Immature natural killer cell (primary cell): ENCODE data around the gene RASSF8. TPM values are rescaled to one million over a fixed set of nuclear protein-coding genes. Genes with fewer than 3 reads are reported as not detected.
"Not testable (repeated sequence)": the region's sequence is repeated elsewhere in the genome, so short reads cannot be mapped to it uniquely, and the experiment has no call there.

Experiments used
- DNase-seq, 3 donors: peaks; one replicate each; pipeline ENCODE4 v3.0.0; 2022; ENCODE audit warnings: mixed read lengths in 1 of 3
- H3K27ac Mint-ChIP-seq, 6 donors: one replicate each; pipeline ENCODE4 v1.8.0; 2020; ENCODE audit warnings: mixed read lengths in 6 of 6, mild to moderate bottlenecking in 5 of 6, inconsistent platforms in 4 of 6, moderate library complexity in 3 of 6
- H3K27me3 Mint-ChIP-seq, 3 donors: one replicate each; pipeline ENCODE4 v1.8.0; 2020 to 2021; ENCODE audit warnings: low read depth in 3 of 3, mild to moderate bottlenecking in 3 of 3, mixed read lengths in 3 of 3, moderate library complexity in 3 of 3, inconsistent platforms in 1 of 3
- H3K36me3 Mint-ChIP-seq, 3 donors: one replicate each; pipeline ENCODE4 v1.8.0; 2020; ENCODE audit warnings: mixed read lengths in 3 of 3, inconsistent platforms in 2 of 3, mild to moderate bottlenecking in 2 of 3
- H3K4me1 Mint-ChIP-seq, 2 donors: one replicate each; pipeline ENCODE4 v1.8.0; 2020; ENCODE audit warnings: inconsistent platforms in 2 of 2, mild to moderate bottlenecking in 2 of 2, mixed read lengths in 2 of 2, moderate library complexity in 1 of 2
- H3K4me3 Mint-ChIP-seq, 5 donors: one replicate each; pipeline ENCODE4 v1.8.0; 2020; ENCODE audit warnings: mild to moderate bottlenecking in 5 of 5, mixed read lengths in 5 of 5, inconsistent platforms in 3 of 5, moderate library complexity in 3 of 5
- H3K9me3 Mint-ChIP-seq, 6 donors: one replicate each; pipeline ENCODE4 v1.8.0; 2020; ENCODE audit warnings: mild to moderate bottlenecking in 6 of 6, mixed read lengths in 6 of 6, inconsistent platforms in 4 of 6, moderate library complexity in 3 of 6
- polyA plus RNA-seq, 3 donors: library from polyadenylated mRNA; unstranded; fragments of 300-500 nt; fragmentation: Illumina TruSeq; gene quantifications; one replicate each; pipeline ENCODE4 v1.2.3, GENCODE V29; 2021

RASSF8 gene
- polyA plus RNA-seq, 3 donors from 2014 or later, result 0.30 to 1.3 TPM; not detected in 1

DNA sequence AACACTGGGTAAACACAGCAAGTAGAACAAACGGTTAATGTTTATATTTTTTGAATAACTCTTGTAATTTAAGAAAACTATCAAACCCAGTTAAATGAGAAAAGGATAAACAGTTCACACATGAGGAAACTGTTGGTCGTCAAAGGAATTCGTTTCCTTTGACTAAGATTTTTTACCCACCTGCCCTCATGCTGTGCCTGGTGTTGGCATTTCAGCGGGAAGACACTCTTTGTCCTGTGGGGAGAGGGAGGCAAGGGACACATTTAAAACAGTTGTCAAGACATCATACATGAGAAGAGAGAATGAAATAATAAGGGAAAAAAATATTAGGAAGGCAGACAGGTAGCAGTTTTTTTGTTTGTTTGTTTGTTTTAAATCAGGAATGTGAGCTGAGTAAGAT is 95.9 kb downstream of the RASSF8 start:
- DNase-seq, result no peak

DNA sequence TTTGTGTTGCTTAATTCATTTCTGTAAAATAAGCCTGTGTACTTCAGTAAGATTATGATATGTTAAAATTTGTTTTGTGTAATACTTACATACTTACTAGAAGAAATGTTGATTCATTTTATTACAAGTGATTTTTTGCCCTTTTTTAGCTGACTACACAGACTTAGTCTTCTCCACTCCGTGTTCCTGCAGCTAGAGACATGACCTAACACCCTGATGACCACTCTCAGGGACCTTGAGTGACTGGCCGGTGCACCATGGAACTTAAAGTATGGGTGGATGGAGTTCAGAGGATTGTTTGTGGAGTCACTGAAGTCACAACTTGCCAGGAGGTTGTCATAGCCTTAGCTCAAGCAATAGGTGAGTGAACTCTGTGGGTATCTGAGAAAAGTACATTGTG is 96.6 kb downstream of the RASSF8 start:
- peaks cover 0 to 2% (median 0%) of the 10 kb centered on the region in 3 donors for H3K27me3 Mint-ChIP-seq
- H3K4me3 Mint-ChIP-seq, result no peak overlapping the region
- H3K27ac Mint-ChIP-seq, result no peak overlapping the region
- DNase-seq, result no peak
- peaks cover 0 to 4% (median 0%) of the 10 kb centered on the region in 6 donors for H3K9me3 Mint-ChIP-seq
- H3K4me1 Mint-ChIP-seq, result no peaks in the 10 kb centered on the region
- no peaks in the 10 kb centered on the region for H3K36me3 Mint-ChIP-seq

More for the DNA sequence above, 95.9 kb downstream of the RASSF8 start:
- Mint-ChIP-seq H3K27me3 (peaks cover 0 to 2% (median 0%) of the 10 kb centered on the region in 3 donors), H3K9me3 (peaks cover 0 to 1% (median 0%) of the 10 kb centered on the region in 6 donors), H3K4me3 (no peak overlapping the region), H3K27ac (no peak overlapping the region), H3K36me3 (no peaks in the 10 kb centered on the region), H3K4me1 (no peaks in the 10 kb centered on the region)

DNA sequence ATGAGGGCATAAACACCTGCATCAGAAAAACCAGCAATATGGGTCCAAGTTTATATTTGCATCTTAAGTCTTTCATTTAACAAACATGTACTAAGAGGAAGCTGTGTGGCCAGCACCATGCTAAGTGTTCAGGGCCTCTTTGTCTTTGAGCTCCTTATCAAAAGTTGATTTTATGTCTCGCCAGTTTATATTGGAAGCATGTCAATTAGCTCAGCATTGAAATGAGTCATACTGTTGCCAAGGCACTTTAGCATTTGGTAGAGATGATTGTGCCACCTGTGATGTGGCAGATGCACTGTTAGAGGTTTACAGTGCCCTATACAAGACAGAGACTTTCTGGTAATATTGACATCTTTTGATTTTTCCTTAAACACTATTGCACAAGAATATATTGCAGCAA is 97.9 kb downstream of the RASSF8 start:
- no peaks in the 10 kb centered on the region for H3K36me3 Mint-ChIP-seq
- H3K27me3 Mint-ChIP-seq, result peaks cover 0 to 2% (median 0%) of the 10 kb centered on the region in 3 donors
- H3K27ac Mint-ChIP-seq, result no peak overlapping the region
- H3K4me1 Mint-ChIP-seq, result no peaks in the 10 kb centered on the region
- peaks cover 0 to 4% (median 0%) of the 10 kb centered on the region in 6 donors for H3K9me3 Mint-ChIP-seq
- no peak for DNase-seq
- no peak overlapping the region for H3K4me3 Mint-ChIP-seq

DNA sequence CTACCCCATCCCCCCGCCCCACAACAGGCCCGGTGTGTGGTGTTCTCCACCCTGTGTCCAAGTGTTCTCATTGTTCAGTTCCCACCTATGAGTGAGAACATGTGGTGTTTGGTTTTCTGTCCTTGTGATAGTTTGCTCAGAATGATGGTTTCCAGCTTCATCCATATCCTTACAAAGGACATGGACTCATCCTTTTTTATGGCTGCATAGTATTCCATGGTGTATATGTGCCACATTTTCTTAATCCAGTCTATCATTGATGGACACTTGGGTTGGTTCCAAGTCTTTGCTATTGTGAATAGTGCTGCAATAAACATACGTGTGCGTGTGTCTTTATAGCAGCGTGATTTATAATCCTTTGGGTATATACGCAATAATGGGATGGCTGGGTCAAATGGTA is 98.8 kb downstream of the RASSF8 start:
- not testable (repeated sequence) for H3K27ac Mint-ChIP-seq, H3K4me3 Mint-ChIP-seq, H3K9me3 Mint-ChIP-seq, DNase-seq, H3K36me3 Mint-ChIP-seq, H3K4me1 Mint-ChIP-seq, H3K27me3 Mint-ChIP-seq

DNA sequence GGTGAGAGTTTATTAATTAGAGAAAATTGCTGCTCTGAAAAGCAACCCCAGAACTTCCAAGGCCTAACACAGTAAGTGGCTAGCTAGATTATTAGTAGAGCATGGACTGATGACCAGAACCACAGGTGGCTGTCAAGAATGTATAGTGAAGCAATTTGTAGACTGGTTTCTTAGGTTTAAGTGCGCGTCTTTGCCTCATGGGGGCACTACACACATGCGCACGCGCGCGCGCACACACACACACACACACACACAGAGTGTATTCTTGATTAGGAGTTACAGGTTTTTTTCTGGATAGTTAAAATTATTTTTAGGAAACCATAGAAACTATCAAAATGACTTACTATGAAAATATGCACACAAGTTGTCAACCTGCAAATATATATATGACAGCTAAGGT is 99.8 kb downstream of the RASSF8 start:
- H3K27ac Mint-ChIP-seq, result no peak overlapping the region
- H3K27me3 Mint-ChIP-seq, result no peaks in the 10 kb centered on the region
- H3K9me3 Mint-ChIP-seq, result peaks cover 0 to 4% (median 0%) of the 10 kb centered on the region in 6 donors
- no peak overlapping the region for H3K4me3 Mint-ChIP-seq
- H3K4me1 Mint-ChIP-seq, result no peaks in the 10 kb centered on the region
- no peak for DNase-seq
- H3K36me3 Mint-ChIP-seq, result no peaks in the 10 kb centered on the region

DNA sequence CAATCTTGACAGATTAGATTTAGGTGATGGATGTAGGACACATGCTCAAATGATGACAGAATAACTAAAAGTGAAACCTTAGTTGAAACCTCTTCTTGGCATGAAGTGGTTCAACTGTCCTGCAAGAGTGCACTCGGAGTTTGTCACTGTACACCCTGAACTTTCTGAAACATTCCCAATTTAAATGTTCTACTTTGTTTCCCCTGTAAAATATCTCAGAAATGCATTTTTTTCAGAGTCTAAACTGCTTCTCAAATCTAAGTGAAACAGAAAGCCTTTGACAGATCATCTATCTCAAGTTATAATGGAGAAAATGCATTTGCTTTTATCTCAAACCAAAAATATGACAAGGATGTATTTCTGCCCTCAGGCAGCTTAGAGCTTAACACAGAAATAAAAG is 100.3 kb downstream of the RASSF8 start:
- peaks cover 0 to 4% (median 0%) of the 10 kb centered on the region in 6 donors for H3K9me3 Mint-ChIP-seq
- DNase-seq, result no peak
- H3K4me3 Mint-ChIP-seq, result no peak overlapping the region
- H3K36me3 Mint-ChIP-seq, result no peaks in the 10 kb centered on the region
- H3K27ac Mint-ChIP-seq, result no peak overlapping the region
- no peaks in the 10 kb centered on the region for H3K27me3 Mint-ChIP-seq
- no peaks in the 10 kb centered on the region for H3K4me1 Mint-ChIP-seq

DNA sequence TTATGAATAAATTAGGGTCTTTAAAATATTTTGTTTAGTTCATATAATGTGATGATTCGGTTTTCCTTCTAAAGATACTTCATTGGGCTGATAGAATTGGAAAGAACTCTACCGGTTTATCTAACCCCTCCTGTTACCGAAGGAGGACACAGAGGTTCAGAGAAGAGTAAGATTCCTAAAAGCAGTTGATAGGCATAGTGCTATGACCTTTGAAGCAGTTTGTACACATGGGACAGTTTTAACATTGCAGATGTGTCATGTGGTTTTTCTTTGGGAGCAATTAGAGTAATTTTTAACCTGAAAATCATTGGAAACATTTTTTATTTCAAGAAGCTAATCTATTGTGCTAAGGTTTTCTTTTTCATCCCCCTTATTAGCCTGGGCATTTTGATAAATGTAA is 103.5 kb downstream of the RASSF8 start:
- H3K9me3 Mint-ChIP-seq, result peaks cover 0 to 4% (median 0%) of the 10 kb centered on the region in 6 donors
- peaks cover 0 to 3% (median 0%) of the 10 kb centered on the region in 3 donors for H3K27me3 Mint-ChIP-seq
- no peak overlapping the region for H3K4me3 Mint-ChIP-seq
- no peak overlapping the region for H3K27ac Mint-ChIP-seq
- no peak for DNase-seq
- H3K4me1 Mint-ChIP-seq, result no peaks in the 10 kb centered on the region
- no peaks in the 10 kb centered on the region for H3K36me3 Mint-ChIP-seq

DNA sequence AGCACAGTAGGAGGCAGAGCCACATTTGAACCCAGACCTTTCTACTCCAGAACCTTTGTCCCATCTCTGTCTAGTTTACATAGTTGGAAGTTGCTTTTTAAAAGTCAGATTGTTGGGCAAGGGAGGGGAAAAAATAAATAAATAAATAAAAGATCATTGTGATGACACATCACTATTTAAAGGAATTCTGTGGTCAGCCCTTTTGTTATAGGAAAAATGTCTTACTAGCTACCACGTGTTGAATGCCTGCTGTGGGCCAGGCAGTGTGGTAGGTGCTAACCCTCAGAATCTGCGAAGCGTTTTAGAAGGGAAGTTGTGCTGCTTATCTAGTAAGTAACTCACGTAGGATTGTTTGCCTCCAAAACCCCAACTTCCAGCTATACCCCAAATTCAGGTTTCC is 104.1 kb downstream of the RASSF8 start:
- Mint-ChIP-seq H3K36me3 (no peaks in the 10 kb centered on the region), H3K9me3 (peaks cover 0 to 4% (median 0%) of the 10 kb centered on the region in 6 donors), H3K27ac (no peak overlapping the region), H3K27me3 (peaks cover 0 to 3% (median 0%) of the 10 kb centered on the region in 3 donors), H3K4me1 (no peaks in the 10 kb centered on the region), H3K4me3 (no peak overlapping the region)
- DNase-seq, result no peak

DNA sequence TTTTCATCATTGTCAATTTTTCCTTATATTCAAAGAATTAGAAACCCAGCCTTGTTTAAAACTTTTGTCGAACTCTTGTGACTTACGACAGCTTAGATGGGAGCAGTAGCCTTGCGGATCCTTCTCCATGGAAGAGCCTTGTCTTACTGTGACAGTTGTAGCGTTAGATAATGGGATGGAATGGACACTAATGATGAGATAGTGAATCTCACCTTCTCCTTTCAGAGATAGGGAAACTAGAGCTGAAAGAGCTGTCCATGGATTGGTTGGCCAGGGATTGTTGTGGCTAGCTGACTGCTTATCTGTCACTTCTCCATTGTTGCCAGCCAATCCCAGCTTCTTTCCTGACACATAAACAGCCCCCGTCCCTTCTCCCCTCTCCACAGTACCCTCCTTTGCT is 107.0 kb downstream of the RASSF8 start:
- DNase-seq, result no peak
- Mint-ChIP-seq H3K27ac (no peak overlapping the region), H3K4me3 (no peak overlapping the region), H3K4me1 (no peaks in the 10 kb centered on the region), H3K27me3 (peaks cover 0 to 3% (median 0%) of the 10 kb centered on the region in 3 donors), H3K36me3 (no peaks in the 10 kb centered on the region), H3K9me3 (no peaks in the 10 kb centered on the region)

DNA sequence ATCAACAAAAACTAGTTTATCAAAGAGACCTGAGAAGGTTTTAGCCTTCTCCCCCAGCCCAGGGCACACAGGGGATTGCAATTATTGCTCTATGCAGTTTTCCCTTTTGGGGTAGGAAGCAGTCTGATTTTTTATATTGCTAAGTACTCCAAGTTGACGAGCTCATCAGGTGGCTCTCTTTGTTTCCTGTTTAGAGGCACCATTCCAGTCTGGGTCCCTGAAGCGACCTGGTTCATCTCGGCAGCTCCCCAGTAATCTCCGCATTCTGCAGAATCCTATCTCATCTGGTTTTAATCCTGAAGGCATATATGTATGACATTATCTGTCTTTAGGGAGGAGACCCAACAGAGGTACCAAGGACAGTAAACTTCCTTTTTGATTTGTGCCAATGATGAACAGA is 110.0 kb downstream of the RASSF8 start:
- Mint-ChIP-seq H3K27ac (no peak overlapping the region), H3K4me1 (no peaks in the 10 kb centered on the region), H3K36me3 (no peaks in the 10 kb centered on the region), H3K27me3 (peaks cover 0 to 3% (median 0%) of the 10 kb centered on the region in 3 donors), H3K9me3 (no peaks in the 10 kb centered on the region), H3K4me3 (no peak overlapping the region)
- DNase-seq, result no peak

DNA sequence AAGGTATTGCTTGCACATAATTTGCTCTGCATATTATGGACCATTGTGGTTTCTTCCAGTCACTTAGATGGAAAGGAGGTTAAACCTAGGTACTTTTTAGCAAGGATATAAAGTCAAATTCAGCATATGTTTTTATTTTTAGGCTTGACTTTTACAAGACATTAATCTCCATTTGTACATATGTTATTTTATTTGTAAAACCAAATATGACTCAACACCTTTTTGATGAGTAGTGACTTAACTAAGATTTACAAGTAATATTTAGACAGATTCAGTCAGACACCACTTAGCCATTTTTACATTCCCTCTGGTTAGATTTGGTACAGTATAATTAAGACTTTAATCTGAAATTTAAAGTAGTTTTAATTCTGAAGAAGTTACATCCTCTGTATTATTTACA is 111.3 kb downstream of the RASSF8 start:
- Mint-ChIP-seq H3K27me3 (peaks cover 0 to 3% (median 0%) of the 10 kb centered on the region in 3 donors), H3K27ac (no peak overlapping the region), H3K4me1 (no peaks in the 10 kb centered on the region), H3K4me3 (no peak overlapping the region), H3K9me3 (no peaks in the 10 kb centered on the region), H3K36me3 (no peaks in the 10 kb centered on the region)
- no peak for DNase-seq

DNA sequence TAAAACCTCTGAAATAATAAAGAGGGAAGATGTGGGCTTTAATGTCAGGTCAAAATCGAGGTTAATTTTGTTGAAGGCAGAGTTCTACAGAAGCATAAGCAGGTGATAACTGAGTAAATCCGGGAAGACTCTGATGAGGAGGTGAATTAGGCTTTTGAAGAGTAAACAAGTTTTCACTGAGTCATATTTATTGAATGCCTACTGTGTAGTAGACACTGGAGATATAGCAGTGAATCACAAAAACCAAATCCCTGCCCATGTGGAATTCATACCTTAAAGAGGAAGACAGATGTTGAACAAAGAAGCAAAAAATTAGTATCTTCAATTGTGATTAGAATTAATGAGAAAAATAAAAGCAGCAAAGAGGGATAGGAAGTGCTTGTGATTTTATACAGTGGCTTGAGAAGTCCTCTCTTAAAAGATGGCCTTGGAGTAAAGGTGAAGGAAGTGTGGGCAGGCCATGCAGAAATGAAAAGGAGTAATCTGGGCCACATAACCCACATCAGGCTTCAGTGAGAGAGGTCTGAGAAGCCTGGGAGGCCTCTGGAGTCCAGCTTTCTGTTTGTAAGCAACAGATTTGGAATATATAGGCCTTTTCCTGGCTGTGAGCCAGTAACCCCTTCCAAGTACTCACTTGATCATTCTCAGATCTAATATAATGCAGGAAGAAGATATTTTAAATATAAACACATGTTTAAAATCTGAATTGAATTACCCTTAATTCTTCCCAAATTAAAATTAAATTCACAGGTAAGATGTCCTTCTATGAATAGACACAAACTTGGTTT is 119.6 kb downstream of the RASSF8 start:
- no peak for DNase-seq
- no peak overlapping the region for H3K27ac Mint-ChIP-seq
- peaks cover 0 to 7% (median 4%) of the 10 kb centered on the region in 3 donors for H3K27me3 Mint-ChIP-seq
- no peaks in the 10 kb centered on the region for H3K4me1 Mint-ChIP-seq
- no peak overlapping the region for H3K4me3 Mint-ChIP-seq
- H3K36me3 Mint-ChIP-seq, result no peaks in the 10 kb centered on the region
- H3K9me3 Mint-ChIP-seq, result peaks cover 0 to 5% (median 0%) of the 10 kb centered on the region in 6 donors

DNA sequence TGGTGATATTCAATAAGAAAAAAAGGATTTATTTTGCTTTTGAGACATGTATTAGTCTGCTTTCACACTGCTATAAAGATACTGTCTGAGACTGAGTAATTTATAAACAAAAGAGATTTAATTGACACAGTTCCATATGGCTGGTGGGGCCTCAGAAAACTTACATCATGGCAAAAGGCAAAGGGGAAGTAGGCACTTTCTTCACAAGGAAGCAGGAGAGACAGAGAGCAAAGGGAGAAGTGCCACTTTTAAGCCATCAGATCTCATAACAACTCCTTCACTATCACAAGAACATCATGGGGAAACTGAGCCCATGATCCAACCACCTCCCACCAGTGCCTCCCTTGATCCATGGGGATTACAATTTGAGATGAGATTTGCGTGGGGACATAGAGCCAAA is 122.4 kb downstream of the RASSF8 start:
- peaks cover 0 to 8% (median 4%) of the 10 kb centered on the region in 3 donors for H3K27me3 Mint-ChIP-seq
- no peak overlapping the region for H3K27ac Mint-ChIP-seq
- peaks cover 0 to 8% (median 0%) of the 10 kb centered on the region in 6 donors for H3K9me3 Mint-ChIP-seq
- H3K4me1 Mint-ChIP-seq, result no peaks in the 10 kb centered on the region
- no peaks in the 10 kb centered on the region for H3K36me3 Mint-ChIP-seq
- no peak for DNase-seq
- no peak overlapping the region for H3K4me3 Mint-ChIP-seq

DNA sequence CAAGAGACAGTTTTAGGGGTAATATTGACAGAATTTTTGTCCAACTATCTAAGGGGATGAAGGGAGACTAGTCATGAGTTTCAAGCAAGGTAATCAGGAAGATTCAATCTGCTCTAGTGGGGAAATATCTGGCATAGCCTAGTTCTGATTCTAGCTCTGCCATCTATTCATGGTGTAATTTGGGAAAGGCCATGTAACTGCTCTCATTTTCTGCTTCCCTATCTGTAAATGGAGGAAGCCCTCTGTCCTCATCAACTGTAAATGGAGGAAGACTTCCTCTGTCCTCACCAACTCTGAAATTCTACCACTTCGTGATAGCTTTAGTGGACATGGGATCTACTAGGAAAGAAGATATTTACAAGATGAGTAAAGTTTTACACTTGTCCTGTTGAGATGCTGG is 128.5 kb downstream of the RASSF8 start:
- no peaks in the 10 kb centered on the region for H3K36me3 Mint-ChIP-seq
- no peak overlapping the region for H3K4me3 Mint-ChIP-seq
- peaks cover 0 to 4% (median 2%) of the 10 kb centered on the region in 3 donors for H3K27me3 Mint-ChIP-seq
- no peaks in the 10 kb centered on the region for H3K4me1 Mint-ChIP-seq
- H3K9me3 Mint-ChIP-seq, result peaks cover 0 to 8% (median 0%) of the 10 kb centered on the region in 6 donors
- DNase-seq, result no peak
- no peak overlapping the region for H3K27ac Mint-ChIP-seq

DNA sequence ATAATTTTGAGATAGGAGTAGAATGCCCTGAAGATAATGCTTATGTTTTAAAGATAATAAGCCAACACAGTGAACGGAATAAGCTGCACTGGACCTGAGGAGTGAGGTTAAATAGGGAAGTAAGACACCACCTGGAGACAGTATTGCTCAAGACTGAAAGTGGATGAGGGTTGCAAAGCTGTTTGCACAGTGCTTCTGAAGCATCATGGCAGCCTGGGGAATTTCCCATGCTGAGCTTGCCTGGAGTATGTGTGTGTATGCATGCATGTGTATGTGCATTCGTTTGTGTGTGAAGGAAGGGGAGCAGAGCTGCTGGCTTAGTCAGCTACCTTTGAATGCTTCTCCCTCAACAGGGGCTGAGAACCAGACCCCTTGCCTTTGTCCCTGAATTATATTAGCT is 130.5 kb downstream of the RASSF8 start:
- Mint-ChIP-seq H3K27ac (no peak overlapping the region), H3K27me3 (peaks cover 0 to 2% (median 0%) of the 10 kb centered on the region in 3 donors), H3K4me1 (no peaks in the 10 kb centered on the region), H3K9me3 (peaks cover 0 to 5% (median 0%) of the 10 kb centered on the region in 6 donors), H3K36me3 (no peaks in the 10 kb centered on the region), H3K4me3 (no peak overlapping the region)
- no peak for DNase-seq
